ENCODE measurements around the gene PARM1.

- TF ChIP-seq CTCF (conservative IDR thresholded peaks at IDR 0.05): no peak
- TF ChIP-seq ZFX (IDR thresholded peaks at IDR 0.05): no peak
Observed at GRCh38 chr4:75005727-75006126, 72.8 kb downstream of the PARM1 start.
